ENCODE measurements around the gene CLEC2D.

DNA sequence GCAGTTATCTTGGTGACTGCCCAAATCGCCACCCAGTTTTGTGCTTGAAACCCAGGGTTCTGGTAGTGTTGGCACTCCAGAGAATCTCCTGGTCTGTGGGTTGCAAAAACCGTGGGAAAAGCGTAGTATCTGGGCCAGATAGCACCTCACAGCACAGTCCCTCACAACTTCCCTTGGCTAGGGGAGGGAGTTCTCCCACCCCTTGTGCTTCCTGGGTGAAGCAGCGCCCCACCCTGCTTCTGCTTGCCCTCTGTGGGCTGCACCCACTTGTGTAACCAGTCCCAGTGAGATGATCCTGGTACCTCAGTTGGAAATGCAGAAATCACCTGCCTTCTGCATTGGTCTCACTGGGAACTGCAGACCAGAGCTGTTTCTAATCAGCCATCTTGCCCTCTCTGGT is 16.4 kb downstream of the CLEC2D start:
- TF ChIP-seq, protein P1, sequence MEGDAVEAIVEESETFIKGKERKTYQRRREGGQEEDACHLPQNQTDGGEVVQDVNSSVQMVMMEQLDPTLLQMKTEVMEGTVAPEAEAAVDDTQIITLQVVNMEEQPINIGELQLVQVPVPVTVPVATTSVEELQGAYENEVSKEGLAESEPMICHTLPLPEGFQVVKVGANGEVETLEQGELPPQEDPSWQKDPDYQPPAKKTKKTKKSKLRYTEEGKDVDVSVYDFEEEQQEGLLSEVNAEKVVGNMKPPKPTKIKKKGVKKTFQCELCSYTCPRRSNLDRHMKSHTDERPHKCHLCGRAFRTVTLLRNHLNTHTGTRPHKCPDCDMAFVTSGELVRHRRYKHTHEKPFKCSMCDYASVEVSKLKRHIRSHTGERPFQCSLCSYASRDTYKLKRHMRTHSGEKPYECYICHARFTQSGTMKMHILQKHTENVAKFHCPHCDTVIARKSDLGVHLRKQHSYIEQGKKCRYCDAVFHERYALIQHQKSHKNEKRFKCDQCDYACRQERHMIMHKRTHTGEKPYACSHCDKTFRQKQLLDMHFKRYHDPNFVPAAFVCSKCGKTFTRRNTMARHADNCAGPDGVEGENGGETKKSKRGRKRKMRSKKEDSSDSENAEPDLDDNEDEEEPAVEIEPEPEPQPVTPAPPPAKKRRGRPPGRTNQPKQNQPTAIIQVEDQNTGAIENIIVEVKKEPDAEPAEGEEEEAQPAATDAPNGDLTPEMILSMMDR (IDR thresholded peaks at IDR 0.05; ENCODE audit: low read length), result no peak
- TF ChIP-seq EZH2 (IDR thresholded peaks at IDR 0.05; ENCODE audit: borderline replicate concordance, low read length), result no peak
